SJCRH30 (cell line): ENCODE measurements around the gene PEX19. TPM values are rescaled to one million over a fixed set of nuclear protein-coding genes. Genes with fewer than 3 reads are reported as not detected.

Experiments
- DNase-seq, 2 experiments: peaks; one replicate each; pipeline ENCODE4 v3.0.0-alpha.2; 2015 to 2020
- H3K27ac ChIP-seq: fragments of 250-450 bp; sonication (Bioruptor Pico); 2 replicates; pipeline ENCODE4 v1.5.1; 2020; ENCODE audit warnings: mild to moderate bottlenecking, moderate library complexity
- H3K27me3 ChIP-seq: fragments of 250-450 bp; sonication (Bioruptor Pico); 2 replicates; pipeline ENCODE4 v1.5.1; 2020; ENCODE audit warnings: mild to moderate bottlenecking, moderate library complexity
- H3K36me3 ChIP-seq: fragments of 250-450 bp; sonication (Bioruptor Pico); 2 replicates; pipeline ENCODE4 v1.5.1; 2020; ENCODE audit warnings: mild to moderate bottlenecking, moderate library complexity
- H3K4me1 ChIP-seq: fragments of 250-450 bp; sonication (Bioruptor Pico); 2 replicates; pipeline ENCODE4 v1.5.1; 2020; ENCODE audit warnings: mild to moderate bottlenecking, moderate library complexity
- H3K4me3 ChIP-seq: fragments of 250-450 bp; sonication (Bioruptor Pico); 2 replicates; pipeline ENCODE4 v1.5.1; 2020; ENCODE audit warnings: mild to moderate bottlenecking, moderate library complexity
- H3K9me3 ChIP-seq: fragments of 250-450 bp; sonication (Bioruptor Pico); replicated peaks from 2 replicates; pipeline ENCODE4 v1.5.1; 2020; ENCODE audit warnings: mild to moderate bottlenecking, moderate library complexity
- total RNA-seq: library from RNA; depleted of rRNA; stranded (reverse); fragments of >200 nt; shearing (Covaris generic); gene quantifications from 2 replicates; pipeline ENCODE4 v1.2.3, GENCODE V29; 2014; rRNA removed

The PEX19 gene
- total RNA-seq, 1 experiment from 2014 or later = 37.2 TPM

DNA sequence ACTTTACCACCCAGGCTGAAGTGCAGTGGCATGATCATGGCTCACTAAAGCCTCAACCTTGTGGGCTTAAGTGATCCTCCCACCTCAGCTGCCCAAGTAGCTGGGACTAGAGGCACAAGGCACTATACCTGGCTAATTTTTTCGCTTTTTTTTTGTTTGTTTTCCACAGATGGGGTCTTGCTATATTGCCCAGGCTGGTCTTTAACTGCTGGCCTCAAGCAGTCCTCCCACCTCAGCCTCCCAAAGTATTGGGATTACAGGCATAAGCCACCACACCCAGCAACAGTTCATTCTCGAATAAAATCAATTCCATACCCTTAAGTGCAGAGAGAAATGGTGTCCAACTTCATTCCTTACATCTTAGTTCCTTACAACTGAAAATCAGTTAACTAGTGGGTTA, 47.4 kb downstream of the PEX19 start:
- no peaks in the 10 kb centered on the region for H3K27me3 ChIP-seq
- no peak for DNase-seq
- H3K36me3 ChIP-seq = peaks cover 40% of the 10 kb centered on the region

DNA sequence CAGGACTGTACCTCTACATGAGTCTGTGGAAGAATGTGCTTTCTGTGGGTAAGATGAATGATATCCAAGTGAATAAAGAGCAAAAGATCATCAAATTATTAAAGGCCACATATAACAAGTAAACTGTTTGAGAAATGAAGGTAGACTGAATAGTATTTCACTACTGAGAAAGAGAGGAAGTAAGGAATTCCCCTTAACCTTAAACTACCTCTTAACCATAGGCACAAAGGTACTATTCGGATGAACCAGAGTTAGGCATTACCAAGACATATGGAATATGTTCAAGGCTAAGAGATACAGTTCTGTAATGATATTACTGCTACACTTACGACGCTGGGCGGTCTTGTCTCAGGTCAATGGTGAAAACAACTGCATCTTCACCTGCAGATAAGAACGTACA, 48.1 kb downstream of the PEX19 start:
- Histone ChIP-seq H3K4me1 (no peaks in the 10 kb centered on the region), H3K4me3 (no peak overlapping the region), H3K27me3 (no peaks in the 10 kb centered on the region), H3K27ac (no peak overlapping the region), H3K36me3 (peaks cover 40% of the 10 kb centered on the region), H3K9me3 (no peaks in the 10 kb centered on the region)
- DNase-seq = no peak

More for the DNA sequence above, 47.4 kb downstream of the PEX19 start:
- Histone ChIP-seq H3K9me3 (no peaks in the 10 kb centered on the region), H3K4me3 (no peak overlapping the region), H3K4me1 (no peaks in the 10 kb centered on the region), H3K27ac (no peak overlapping the region)

GRCh38 chr1:160232911-160233310, 52.0 kb downstream of the PEX19 start:
- peaks cover 46% of the 10 kb centered on the region for H3K36me3 ChIP-seq
- H3K27ac ChIP-seq = no peak overlapping the region
- no peak overlapping the region for H3K4me3 ChIP-seq
- no peaks in the 10 kb centered on the region for H3K27me3 ChIP-seq
- no peaks in the 10 kb centered on the region for H3K9me3 ChIP-seq
- no peak for DNase-seq
- no peaks in the 10 kb centered on the region for H3K4me1 ChIP-seq

- Histone ChIP-seq H3K27ac (no peak overlapping the region), H3K9me3 (no peaks in the 10 kb centered on the region), H3K27me3 (no peaks in the 10 kb centered on the region), H3K36me3 (peaks cover 42% of the 10 kb centered on the region), H3K4me3 (no peak overlapping the region), H3K4me1 (no peaks in the 10 kb centered on the region)
- DNase-seq = no peak
Measured at GRCh38 chr1:160228431-160228830, 56.5 kb downstream of the PEX19 start.

GRCh38 chr1:160227561-160227960, 57.4 kb downstream of the PEX19 start:
- H3K36me3 ChIP-seq = peaks cover 43% of the 10 kb centered on the region
- no peak for DNase-seq

DNA sequence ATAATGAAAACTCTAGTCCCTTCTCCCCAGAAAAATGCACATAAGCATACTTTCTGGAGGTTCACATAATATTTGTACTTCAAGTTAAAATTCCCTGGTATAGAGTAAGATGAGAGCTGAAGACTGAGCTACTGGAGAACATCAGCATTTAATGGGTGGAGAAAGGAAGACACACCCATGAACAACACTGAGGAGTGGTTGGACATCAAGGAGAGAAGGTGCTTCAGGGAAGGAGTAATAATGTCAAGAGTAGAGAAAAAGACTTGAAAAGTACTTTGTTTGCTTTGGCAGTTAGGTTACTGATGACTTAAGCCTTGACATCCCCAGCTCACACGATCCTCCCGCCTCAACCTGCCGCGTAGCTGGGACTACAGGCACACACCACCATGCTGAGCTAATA, 57.9 kb downstream of the PEX19 start:
- Histone ChIP-seq H3K27ac (no peak overlapping the region), H3K27me3 (no peaks in the 10 kb centered on the region), H3K4me3 (no peak overlapping the region), H3K9me3 (no peaks in the 10 kb centered on the region), H3K4me1 (no peaks in the 10 kb centered on the region), H3K36me3 (peaks cover 47% of the 10 kb centered on the region)
- DNase-seq = no peak

More at GRCh38 chr1:160227561-160227960, 57.4 kb downstream of the PEX19 start:
- no peaks in the 10 kb centered on the region for H3K27me3 ChIP-seq
- no peaks in the 10 kb centered on the region for H3K4me1 ChIP-seq
- H3K9me3 ChIP-seq = no peaks in the 10 kb centered on the region
- no peak overlapping the region for H3K4me3 ChIP-seq
- no peak overlapping the region for H3K27ac ChIP-seq

Other genes starting within 250 kb of the PEX19 start
- 0.14 TPM in 1 of 2 replicates, not detected in the other for gene KCNJ10, start 215.0 kb downstream of the PEX19 start, total RNA-seq
- not detected in 2 replicates for gene KCNJ9, start 203.6 kb downstream of the PEX19 start, total RNA-seq
- 5.4 and 6.8 TPM in 2 replicates for gene IGSF8, start 186.5 kb downstream of the PEX19 start, total RNA-seq
- 40.2 and 44.2 TPM in 2 replicates for gene ATP1A2, start 169.4 kb downstream of the PEX19 start, total RNA-seq
- gene ATP1A4, start 133.5 kb downstream of the PEX19 start, total RNA-seq = not detected in 2 replicates
- gene CASQ1, start 94.6 kb downstream of the PEX19 start, total RNA-seq = 0.15 and 0.49 TPM in 2 replicates
- gene PEA15, start 79.7 kb downstream of the PEX19 start, total RNA-seq = 92.7 and 97.9 TPM in 2 replicates
- gene DCAF8, start 22.6 kb downstream of the PEX19 start, total RNA-seq = 40.7 and 53.6 TPM in 2 replicates
- 107 TPM in 2 replicates for gene COPA, start 58.1 kb upstream of the PEX19 start, total RNA-seq
- 49.3 and 56.9 TPM in 2 replicates for gene NCSTN, start 58.2 kb upstream of the PEX19 start, total RNA-seq
- 1.4 and 2.2 TPM in 2 replicates for gene NHLH1, start 81.9 kb upstream of the PEX19 start, total RNA-seq
- gene VANGL2, start 115.4 kb upstream of the PEX19 start, total RNA-seq = 11.1 and 12.8 TPM in 2 replicates
- gene SLAMF6, start 238.1 kb upstream of the PEX19 start, total RNA-seq = not detected in 2 replicates